Astrocyte (in vitro differentiated cells and primary cell): Measurements from ENCODE around the gene APMAP. TPM values are rescaled to one million over a fixed set of nuclear protein-coding genes. Genes with fewer than 3 reads are reported as not detected.

ENCODE experiments used
- DNase-seq: peaks from one replicate; pipeline ENCODE4 v3.0.0-alpha.2; 2010; ENCODE audit warnings: low read depth
- FAIRE-seq: peaks from 2 replicates; lab custom pipeline; 2011; peaks lifted over from hg19 to GRCh38; lab: Jason Lieb, UNC
- H2AFZ ChIP-seq: 2 replicates; pipeline ENCODE4 v1.6.0; 2012; ENCODE audit warnings: low read depth, low read length, inconsistent platforms
- H3K27ac ChIP-seq: 2 replicates; pipeline ENCODE4 v1.5.1; 2011; ENCODE audit warnings: low read depth, low read length, inconsistent platforms
- H3K27me3 ChIP-seq: 2 replicates; pipeline ENCODE4 v1.6.0; 2011; ENCODE audit warnings: low read length, inconsistent platforms; ENCODE audit not compliant: insufficient read depth
- H3K36me3 ChIP-seq: 2 replicates; pipeline ENCODE4 v1.5.1; 2011; ENCODE audit warnings: low read length, inconsistent platforms; ENCODE audit not compliant: insufficient read depth
- H3K4me1 ChIP-seq: 2 replicates; pipeline ENCODE4 v1.5.1; 2011; ENCODE audit warnings: low read length, inconsistent platforms; ENCODE audit not compliant: insufficient read depth
- H3K4me2 ChIP-seq: 2 replicates; pipeline ENCODE4 v1.6.0; 2012; ENCODE audit warnings: low read length, inconsistent platforms
- H3K4me3 ChIP-seq: 2 replicates; pipeline ENCODE4 v1.5.1; 2011; ENCODE audit warnings: low read depth, mild to moderate bottlenecking, low read length, inconsistent platforms; ENCODE audit not compliant: insufficient read depth
- H3K79me2 ChIP-seq: 2 replicates; pipeline ENCODE4 v1.6.0; 2012; ENCODE audit warnings: mild to moderate bottlenecking, low read length, inconsistent platforms; ENCODE audit not compliant: insufficient read depth
- H3K9ac ChIP-seq: 2 replicates; pipeline ENCODE4 v1.6.0; 2012; ENCODE audit warnings: mild to moderate bottlenecking, low read length, inconsistent platforms
- H3K9me3 ChIP-seq: 2 replicates; pipeline ENCODE4 v1.5.1; 2012; ENCODE audit warnings: low read depth, mild to moderate bottlenecking, low read length, inconsistent platforms; ENCODE audit not compliant: insufficient read depth
- H4K20me1 ChIP-seq: 2 replicates; pipeline ENCODE4 v1.6.0; 2012; ENCODE audit warnings: low read length, inconsistent platforms; ENCODE audit not compliant: insufficient read depth
- H3K27ac Mint-ChIP-seq: one replicate; pipeline ENCODE4 v1.8.0; 2021; ENCODE audit warnings: mild to moderate bottlenecking, mixed read lengths; ENCODE audit not compliant: unreplicated experiment
- H3K27me3 Mint-ChIP-seq: one replicate; pipeline ENCODE4 v1.8.0; 2021; ENCODE audit warnings: low read depth, mixed read lengths; ENCODE audit not compliant: unreplicated experiment
- H3K36me3 Mint-ChIP-seq: one replicate; pipeline ENCODE4 v1.8.0; 2021; ENCODE audit warnings: low read depth, mixed read lengths; ENCODE audit not compliant: unreplicated experiment
- H3K4me1 Mint-ChIP-seq: one replicate; pipeline ENCODE4 v1.8.0; 2021; ENCODE audit warnings: low read depth, mixed read lengths; ENCODE audit not compliant: unreplicated experiment
- H3K4me3 Mint-ChIP-seq: one replicate; pipeline ENCODE4 v1.8.0; 2021; ENCODE audit warnings: mild to moderate bottlenecking, moderate library complexity, mixed read lengths; ENCODE audit not compliant: unreplicated experiment
- H3K9me3 Mint-ChIP-seq: one replicate; pipeline ENCODE4 v1.8.0; 2021; ENCODE audit warnings: mild to moderate bottlenecking, mixed read lengths; ENCODE audit not compliant: unreplicated experiment
- EZH2 ChIP-seq: IDR thresholded peaks from 2 replicates; pipeline ENCODE4 v1.6.1; 2012; ENCODE audit warnings: mild to moderate bottlenecking, low read length, inconsistent platforms; ENCODE audit not compliant: insufficient read depth
- total RNA-seq: library from RNA; stranded (reverse); gene quantifications from 2 replicates; pipeline ENCODE4 v1.2.1, GENCODE V29; 2021
- TF ChIP-seq, protein P1 (sequence below): IDR thresholded peaks from 2 replicates; pipeline ENCODE4 v1.5.1; 2011; ENCODE audit warnings: low read depth, mild to moderate bottlenecking, inconsistent platforms, low read length, moderate library complexity; ENCODE audit not compliant: insufficient read depth

Gene APMAP
- total RNA-seq, 1 donor from 2014 or later, result 110 TPM

DNA sequence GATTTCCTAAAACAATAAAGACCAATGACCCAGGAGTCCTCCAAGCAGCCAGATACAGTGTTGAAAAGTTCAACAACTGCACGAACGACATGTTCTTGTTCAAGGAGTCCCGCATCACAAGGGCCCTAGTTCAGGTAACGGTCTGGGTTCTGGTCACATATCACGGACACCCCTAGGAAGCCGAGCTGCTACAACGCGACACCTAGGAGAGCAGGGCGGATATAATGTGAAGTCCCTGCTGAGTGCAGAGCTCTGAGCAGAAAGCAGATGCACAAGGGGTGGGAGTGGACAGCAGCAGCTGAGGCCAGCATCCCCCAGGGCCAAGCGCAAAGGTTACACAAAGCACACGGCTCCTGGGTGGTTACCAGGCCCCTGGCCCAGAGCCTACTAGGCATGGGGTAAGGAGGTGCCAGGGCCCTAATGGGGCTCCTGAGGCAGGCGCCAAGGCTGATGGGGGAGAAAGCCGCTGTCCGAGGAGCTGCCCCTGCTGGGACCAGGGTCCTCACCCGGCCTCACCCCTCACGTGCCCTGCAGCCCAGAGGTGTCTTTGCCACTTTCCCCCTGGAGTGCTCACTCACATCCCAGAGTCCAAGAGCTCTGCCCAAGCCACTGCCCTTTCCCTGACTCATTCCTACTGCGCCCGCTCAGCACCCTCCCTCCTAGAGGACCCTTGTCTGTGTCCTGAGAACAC, 35.1 kb downstream of the APMAP start:
- H2AFZ ChIP-seq, result no peak overlapping the region
- H3K4me3 ChIP-seq, result no peak overlapping the region
- Mint-ChIP-seq H3K4me3 (no peak overlapping the region), H3K36me3 (peaks cover 12% of the 10 kb centered on the region), H3K9me3 (no peaks in the 10 kb centered on the region), H3K27me3 (no peaks in the 10 kb centered on the region), H3K27ac (no peak overlapping the region), H3K4me1 (no peaks in the 10 kb centered on the region)
- no peaks in the 10 kb centered on the region for H3K27me3 ChIP-seq
- H3K79me2 ChIP-seq, result no peaks in the 10 kb centered on the region
- no peaks in the 10 kb centered on the region for H4K20me1 ChIP-seq
- no peak overlapping the region for H3K27ac ChIP-seq
- no peak for DNase-seq
- no peak for FAIRE-seq
- H3K4me2 ChIP-seq, result no peak overlapping the region
- H3K4me1 ChIP-seq, result no peaks in the 10 kb centered on the region
- H3K9ac ChIP-seq, result no peak overlapping the region
- H3K9me3 ChIP-seq, result no peaks in the 10 kb centered on the region
- H3K36me3 ChIP-seq, result no peaks in the 10 kb centered on the region
- no peak for TF ChIP-seq EZH2
- TF ChIP-seq, protein P1, sequence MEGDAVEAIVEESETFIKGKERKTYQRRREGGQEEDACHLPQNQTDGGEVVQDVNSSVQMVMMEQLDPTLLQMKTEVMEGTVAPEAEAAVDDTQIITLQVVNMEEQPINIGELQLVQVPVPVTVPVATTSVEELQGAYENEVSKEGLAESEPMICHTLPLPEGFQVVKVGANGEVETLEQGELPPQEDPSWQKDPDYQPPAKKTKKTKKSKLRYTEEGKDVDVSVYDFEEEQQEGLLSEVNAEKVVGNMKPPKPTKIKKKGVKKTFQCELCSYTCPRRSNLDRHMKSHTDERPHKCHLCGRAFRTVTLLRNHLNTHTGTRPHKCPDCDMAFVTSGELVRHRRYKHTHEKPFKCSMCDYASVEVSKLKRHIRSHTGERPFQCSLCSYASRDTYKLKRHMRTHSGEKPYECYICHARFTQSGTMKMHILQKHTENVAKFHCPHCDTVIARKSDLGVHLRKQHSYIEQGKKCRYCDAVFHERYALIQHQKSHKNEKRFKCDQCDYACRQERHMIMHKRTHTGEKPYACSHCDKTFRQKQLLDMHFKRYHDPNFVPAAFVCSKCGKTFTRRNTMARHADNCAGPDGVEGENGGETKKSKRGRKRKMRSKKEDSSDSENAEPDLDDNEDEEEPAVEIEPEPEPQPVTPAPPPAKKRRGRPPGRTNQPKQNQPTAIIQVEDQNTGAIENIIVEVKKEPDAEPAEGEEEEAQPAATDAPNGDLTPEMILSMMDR, result no peak

DNA sequence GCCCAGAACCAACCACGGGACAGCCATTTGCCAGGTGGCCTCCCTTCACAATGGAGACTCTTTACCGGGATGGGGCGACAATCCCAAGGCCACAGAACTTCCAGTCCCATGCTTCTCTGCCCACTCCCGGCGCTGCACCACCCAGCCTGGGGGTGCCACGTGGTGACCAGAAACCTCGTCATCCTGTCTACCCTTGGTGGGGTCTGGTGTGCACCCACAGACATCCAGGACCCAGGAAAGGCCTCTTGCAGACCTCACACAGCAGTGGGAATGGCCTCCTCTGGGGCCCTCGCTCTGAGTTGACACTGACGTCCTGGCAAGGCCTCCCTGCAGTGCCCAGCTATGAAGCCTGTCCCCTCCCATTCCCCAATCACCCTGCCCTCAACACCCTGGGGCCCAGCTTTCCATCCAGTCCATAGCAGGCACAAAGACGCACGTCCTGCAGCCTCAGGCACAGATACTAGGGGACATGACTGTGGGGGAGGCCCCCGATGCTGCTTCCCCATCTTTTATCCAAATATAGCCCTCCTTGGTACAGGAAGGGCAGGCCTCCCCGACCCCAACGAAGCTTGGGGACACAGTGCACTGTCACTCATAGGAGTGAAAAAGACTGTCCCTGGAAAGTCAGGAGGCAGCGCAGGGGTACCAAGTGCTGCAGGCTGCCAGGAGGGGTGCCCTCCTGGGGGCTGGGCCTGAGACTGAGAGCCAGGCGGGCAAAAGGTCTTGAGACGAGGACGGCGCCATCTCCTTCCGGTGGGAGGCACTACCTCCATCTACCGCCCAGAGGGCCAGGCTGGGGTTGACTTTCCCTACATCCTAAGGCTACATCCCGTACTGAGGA, 36.3 kb downstream of the APMAP start:
- Mint-ChIP-seq H3K27ac (no peak overlapping the region), H3K27me3 (peaks cover 3% of the 10 kb centered on the region), H3K36me3 (peaks cover 11% of the 10 kb centered on the region), H3K4me3 (no peak overlapping the region), H3K9me3 (no peaks in the 10 kb centered on the region), H3K4me1 (no peaks in the 10 kb centered on the region)
- H3K9me3 ChIP-seq, result no peaks in the 10 kb centered on the region
- no peak overlapping the region for H3K4me2 ChIP-seq
- H3K27me3 ChIP-seq, result no peaks in the 10 kb centered on the region
- no peaks in the 10 kb centered on the region for H4K20me1 ChIP-seq
- H3K27ac ChIP-seq, result no peak overlapping the region
- FAIRE-seq (no peak), DNase-seq (no peak)
- no peaks in the 10 kb centered on the region for H3K4me1 ChIP-seq
- H2AFZ ChIP-seq, result no peak overlapping the region
- no peaks in the 10 kb centered on the region for H3K79me2 ChIP-seq
- H3K4me3 ChIP-seq, result no peak overlapping the region
- H3K9ac ChIP-seq, result no peak overlapping the region
- TF ChIP-seq, protein P1, result no peak
- no peak for TF ChIP-seq EZH2
- no peaks in the 10 kb centered on the region for H3K36me3 ChIP-seq
